HepG2 (cell line): Measurements from ENCODE around the gene JMJD8. TPM values are rescaled to one million over a fixed set of nuclear protein-coding genes. Genes with fewer than 3 reads are reported as not detected.

Source experiments
- FOXC1 ChIP-seq: sonication (generic); formaldehyde crosslinking; IDR thresholded peaks from 2 replicates; pipeline ENCODE4 v1.8.0; 2022; ENCODE audit warnings: mild to moderate bottlenecking, missing genetic modification reagents, borderline replicate concordance
- HMGA1 ChIP-seq: sonication (generic); formaldehyde crosslinking; conservative IDR thresholded peaks from 2 replicates; pipeline ENCODE4 v1.4.0; 2020; ENCODE audit warnings: missing genetic modification reagents
- HNRNPK ChIP-seq: fragments of 200-400 bp; formaldehyde crosslinking; IDR thresholded peaks from 2 replicates; pipeline ENCODE4 v1.6.1; 2018; ENCODE audit warnings: low read length, low read depth, moderate library complexity, mild to moderate bottlenecking; ENCODE audit not compliant: poor library complexity, severe bottlenecking
- MIXL1 ChIP-seq: IDR thresholded peaks from 2 replicates; pipeline ENCODE4 v1.6.1; 2016
- MYC ChIP-seq: sonication (generic); formaldehyde crosslinking; IDR thresholded peaks from 2 replicates; pipeline ENCODE4 v1.9.0; 2021; ENCODE audit warnings: missing genetic modification reagents, borderline replicate concordance
- RELA ChIP-seq: sonication (generic); formaldehyde crosslinking; IDR thresholded peaks from 2 replicates; pipeline ENCODE4 v1.4.0; 2020; ENCODE audit warnings: missing genetic modification reagents
- TBP ChIP-seq: sonication (generic); formaldehyde crosslinking; IDR thresholded peaks from 2 replicates; pipeline ENCODE4 v1.5.0; 2020; ENCODE audit warnings: missing genetic modification reagents
- ZMYM4 ChIP-seq: sonication (generic); formaldehyde crosslinking; IDR thresholded peaks from 2 replicates; pipeline ENCODE4 v1.8.1; 2023; ENCODE audit warnings: mild to moderate bottlenecking, missing genetic modification reagents
- ZNF614 ChIP-seq: IDR thresholded peaks from 2 replicates; pipeline ENCODE4 v1.6.1; 2018; ENCODE audit warnings: missing biosample characterization, missing genetic modification reagents, inconsistent platforms, borderline replicate concordance
- ZNF670 ChIP-seq: sonication (generic); formaldehyde crosslinking; IDR thresholded peaks from 2 replicates; pipeline ENCODE4 v1.8.0; 2022; ENCODE audit warnings: mild to moderate bottlenecking, missing genetic modification reagents, borderline replicate concordance
- ZNF746 ChIP-seq: sonication (generic); formaldehyde crosslinking; IDR thresholded peaks from 2 replicates; pipeline ENCODE4 v1.8.0; 2022; ENCODE audit warnings: mild to moderate bottlenecking, missing genetic modification reagents
- ZNF891 ChIP-seq: sonication (generic); formaldehyde crosslinking; IDR thresholded peaks from 2 replicates; pipeline ENCODE4 v1.5.0; 2020; ENCODE audit warnings: mild to moderate bottlenecking, missing genetic modification reagents
- polyA plus RNA-seq, 8 experiments: library from polyadenylated mRNA; depleted of rRNA in 3 of 8; stranded (reverse) in 7 of 8; unstranded in 1 of 8; fragments of >200 nt; fragmentation: Illumina TruSeq in 4 of 8; extraction: Trizol in 4 of 8; gene quantifications; 2 replicates each; pipeline versions ENCODE4 v1.2.1 to v1.2.3, GENCODE V29; 2011 to 2016; ENCODE audit warnings: low read depth in 4 of 8, missing spikeins in 1 of 8, mixed read lengths in 1 of 8; ENCODE audit not compliant: insufficient read depth in 1 of 8
- total RNA-seq, 5 experiments: library from RNA; depleted of rRNA; stranded (reverse); fragments of >200 nt; fragmentation: Illumina TruSeq; extraction: Trizol; gene quantifications; 2 replicates each; pipeline ENCODE4 v1.2.3, GENCODE V29; 2016; ENCODE audit warnings: low read depth in 1 of 5
- TF ChIP-seq, protein P1 (sequence below): IDR thresholded peaks from 2 replicates; pipeline ENCODE4 v1.6.1; 2016; ENCODE audit warnings: low read depth, missing genetic modification reagents, missing compliant biosample characterization
- TF ChIP-seq, protein P2 (sequence below): sonication (generic); formaldehyde crosslinking; IDR thresholded peaks from 2 replicates; pipeline ENCODE4 v1.4.0; 2020; ENCODE audit warnings: mild to moderate bottlenecking, missing genetic modification reagents

The JMJD8 gene
- total and polyA plus RNA-seq, 2 of the 13 experiments (the other 11 are each of a cell fraction or from before 2014, with no cell fraction given): 2.6 to 11.8 TPM

DNA sequence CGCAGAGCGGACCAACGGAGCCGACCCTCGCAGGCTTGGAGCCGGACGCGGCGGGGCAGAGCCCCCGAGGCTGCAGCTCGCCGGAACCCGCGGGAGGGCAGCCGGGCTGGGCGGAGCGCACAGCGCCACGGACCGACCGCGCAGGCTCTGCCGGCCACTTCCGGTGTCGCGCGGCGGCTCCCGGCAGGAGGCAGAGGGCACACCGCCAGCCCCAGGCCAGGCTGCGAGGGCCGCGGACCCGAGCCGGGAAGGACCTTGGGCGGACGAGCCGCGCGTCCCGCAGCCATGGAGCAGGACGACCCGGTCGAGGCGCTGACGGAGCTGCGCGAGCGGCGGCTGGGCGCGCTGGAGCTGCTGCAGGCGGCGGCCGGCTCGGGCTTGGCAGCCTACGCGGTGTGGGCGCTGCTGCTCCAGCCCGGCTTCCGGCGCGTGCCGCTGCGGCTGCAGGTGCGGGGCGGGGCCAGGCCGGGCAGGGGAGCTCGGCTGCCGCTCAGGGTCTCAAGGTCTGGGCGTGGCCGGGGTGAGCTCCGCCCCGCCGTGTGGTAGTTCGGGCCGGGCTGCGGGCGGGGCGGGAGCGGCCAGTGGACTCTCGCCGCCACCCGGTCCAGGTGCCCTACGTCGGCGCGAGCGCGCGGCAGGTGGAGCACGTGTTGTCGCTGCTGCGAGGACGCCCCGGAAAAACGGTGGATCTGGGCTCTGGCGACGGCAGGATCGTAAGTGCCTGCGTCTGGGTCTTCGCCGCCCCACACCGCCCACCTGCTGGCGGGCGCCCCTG lies 37.0 kb upstream of the JMJD8 start, which contains the start of gene ANTKMT (continued):
- TF ChIP-seq, protein P1, sequence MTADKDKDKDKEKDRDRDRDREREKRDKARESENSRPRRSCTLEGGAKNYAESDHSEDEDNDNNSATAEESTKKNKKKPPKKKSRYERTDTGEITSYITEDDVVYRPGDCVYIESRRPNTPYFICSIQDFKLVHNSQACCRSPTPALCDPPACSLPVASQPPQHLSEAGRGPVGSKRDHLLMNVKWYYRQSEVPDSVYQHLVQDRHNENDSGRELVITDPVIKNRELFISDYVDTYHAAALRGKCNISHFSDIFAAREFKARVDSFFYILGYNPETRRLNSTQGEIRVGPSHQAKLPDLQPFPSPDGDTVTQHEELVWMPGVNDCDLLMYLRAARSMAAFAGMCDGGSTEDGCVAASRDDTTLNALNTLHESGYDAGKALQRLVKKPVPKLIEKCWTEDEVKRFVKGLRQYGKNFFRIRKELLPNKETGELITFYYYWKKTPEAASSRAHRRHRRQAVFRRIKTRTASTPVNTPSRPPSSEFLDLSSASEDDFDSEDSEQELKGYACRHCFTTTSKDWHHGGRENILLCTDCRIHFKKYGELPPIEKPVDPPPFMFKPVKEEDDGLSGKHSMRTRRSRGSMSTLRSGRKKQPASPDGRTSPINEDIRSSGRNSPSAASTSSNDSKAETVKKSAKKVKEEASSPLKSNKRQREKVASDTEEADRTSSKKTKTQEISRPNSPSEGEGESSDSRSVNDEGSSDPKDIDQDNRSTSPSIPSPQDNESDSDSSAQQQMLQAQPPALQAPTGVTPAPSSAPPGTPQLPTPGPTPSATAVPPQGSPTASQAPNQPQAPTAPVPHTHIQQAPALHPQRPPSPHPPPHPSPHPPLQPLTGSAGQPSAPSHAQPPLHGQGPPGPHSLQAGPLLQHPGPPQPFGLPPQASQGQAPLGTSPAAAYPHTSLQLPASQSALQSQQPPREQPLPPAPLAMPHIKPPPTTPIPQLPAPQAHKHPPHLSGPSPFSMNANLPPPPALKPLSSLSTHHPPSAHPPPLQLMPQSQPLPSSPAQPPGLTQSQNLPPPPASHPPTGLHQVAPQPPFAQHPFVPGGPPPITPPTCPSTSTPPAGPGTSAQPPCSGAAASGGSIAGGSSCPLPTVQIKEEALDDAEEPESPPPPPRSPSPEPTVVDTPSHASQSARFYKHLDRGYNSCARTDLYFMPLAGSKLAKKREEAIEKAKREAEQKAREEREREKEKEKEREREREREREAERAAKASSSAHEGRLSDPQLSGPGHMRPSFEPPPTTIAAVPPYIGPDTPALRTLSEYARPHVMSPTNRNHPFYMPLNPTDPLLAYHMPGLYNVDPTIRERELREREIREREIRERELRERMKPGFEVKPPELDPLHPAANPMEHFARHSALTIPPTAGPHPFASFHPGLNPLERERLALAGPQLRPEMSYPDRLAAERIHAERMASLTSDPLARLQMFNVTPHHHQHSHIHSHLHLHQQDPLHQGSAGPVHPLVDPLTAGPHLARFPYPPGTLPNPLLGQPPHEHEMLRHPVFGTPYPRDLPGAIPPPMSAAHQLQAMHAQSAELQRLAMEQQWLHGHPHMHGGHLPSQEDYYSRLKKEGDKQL (CRISPR knock-in tag): no peak
- TF ChIP-seq ZNF746 (CRISPR knock-in tag): no peak; the same call in 1 of the 2 replicates
- TF ChIP-seq, protein P2, sequence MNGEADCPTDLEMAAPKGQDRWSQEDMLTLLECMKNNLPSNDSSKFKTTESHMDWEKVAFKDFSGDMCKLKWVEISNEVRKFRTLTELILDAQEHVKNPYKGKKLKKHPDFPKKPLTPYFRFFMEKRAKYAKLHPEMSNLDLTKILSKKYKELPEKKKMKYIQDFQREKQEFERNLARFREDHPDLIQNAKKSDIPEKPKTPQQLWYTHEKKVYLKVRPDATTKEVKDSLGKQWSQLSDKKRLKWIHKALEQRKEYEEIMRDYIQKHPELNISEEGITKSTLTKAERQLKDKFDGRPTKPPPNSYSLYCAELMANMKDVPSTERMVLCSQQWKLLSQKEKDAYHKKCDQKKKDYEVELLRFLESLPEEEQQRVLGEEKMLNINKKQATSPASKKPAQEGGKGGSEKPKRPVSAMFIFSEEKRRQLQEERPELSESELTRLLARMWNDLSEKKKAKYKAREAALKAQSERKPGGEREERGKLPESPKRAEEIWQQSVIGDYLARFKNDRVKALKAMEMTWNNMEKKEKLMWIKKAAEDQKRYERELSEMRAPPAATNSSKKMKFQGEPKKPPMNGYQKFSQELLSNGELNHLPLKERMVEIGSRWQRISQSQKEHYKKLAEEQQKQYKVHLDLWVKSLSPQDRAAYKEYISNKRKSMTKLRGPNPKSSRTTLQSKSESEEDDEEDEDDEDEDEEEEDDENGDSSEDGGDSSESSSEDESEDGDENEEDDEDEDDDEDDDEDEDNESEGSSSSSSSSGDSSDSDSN (CRISPR knock-in tag): peak; percentile 88; the same call in 1 of the 2 replicates
- no peak; the same call in 1 of the 2 replicates for TF ChIP-seq ZNF614 (CRISPR knock-in tag)
- no peak for TF ChIP-seq HMGA1 (CRISPR knock-in tag)
- TF ChIP-seq TBP (CRISPR knock-in tag): no peak
- TF ChIP-seq FOXC1 (CRISPR knock-in tag): peak; percentile 66
- no peak for TF ChIP-seq ZMYM4 (CRISPR knock-in tag)
- peak; percentile 80 for TF ChIP-seq MYC
- TF ChIP-seq RELA (CRISPR knock-in tag): 0 out of 2 replicates have a peak, but pooled peaks have one; percentile 54
- TF ChIP-seq ZNF891 (CRISPR knock-in tag): 0 out of 2 replicates have a peak, but pooled peaks have one; percentile 54
- 0 out of 2 replicates have a peak, but pooled peaks have one; percentile 81 for TF ChIP-seq ZNF670 (CRISPR knock-in tag)
- no peak for TF ChIP-seq HNRNPK
- TF ChIP-seq MIXL1 (CRISPR knock-in tag): no peak
